ENCODE data around the gene SKAP1.
"Not testable (repeated sequence)": the region's sequence is repeated elsewhere in the genome, so short reads cannot be mapped to it uniquely, and the experiment has no call there.

The SKAP1 gene

DNA sequence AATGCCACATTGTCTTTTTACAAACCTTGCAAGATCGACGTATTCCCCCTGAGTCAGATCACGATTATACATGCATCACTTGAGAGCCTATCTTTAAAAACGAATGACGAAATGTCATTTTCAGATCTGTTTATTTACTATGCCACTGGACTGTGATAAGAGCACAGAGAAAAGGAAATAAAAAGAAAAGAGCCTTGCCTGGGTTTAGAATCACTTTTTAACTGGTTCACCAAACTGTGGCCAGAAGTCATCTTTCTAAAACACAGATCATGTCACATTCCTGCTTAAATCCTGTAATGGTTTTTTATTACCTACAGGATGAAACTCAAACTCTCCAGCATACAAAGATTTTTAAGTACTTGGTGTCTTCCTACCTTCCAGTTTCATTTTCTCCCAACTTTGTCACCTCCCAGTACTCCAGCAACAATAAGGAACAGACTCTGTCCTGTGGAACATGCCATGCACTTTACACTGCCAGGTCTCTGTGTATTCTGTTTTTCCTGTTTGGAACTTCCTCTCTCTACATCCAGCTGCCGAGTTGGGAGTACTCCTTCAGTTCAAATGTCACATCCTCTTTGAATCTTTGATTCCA, 231.0 kb downstream of the SKAP1 start:
- DNase-seq: no peak

DNA sequence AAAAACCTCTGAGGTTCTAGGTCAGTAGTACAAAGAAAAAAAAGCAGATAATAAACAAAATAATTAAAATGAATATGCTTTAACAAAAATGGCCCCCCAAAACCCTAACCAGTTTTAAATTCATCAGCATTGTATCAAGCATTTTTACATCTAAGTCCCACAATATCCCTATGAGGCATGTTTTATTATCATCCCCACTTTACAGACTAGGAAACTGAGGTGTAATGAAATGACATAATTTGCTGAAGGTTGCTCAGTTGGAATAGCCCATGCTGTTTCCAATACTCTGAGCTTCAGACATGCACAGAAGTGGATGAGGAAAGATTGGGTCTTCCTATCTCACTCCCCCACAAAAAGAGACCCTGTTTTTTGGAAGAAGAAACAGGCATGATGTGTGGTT, 234.1 kb downstream of the SKAP1 start:
- no peak for DNase-seq

DNA sequence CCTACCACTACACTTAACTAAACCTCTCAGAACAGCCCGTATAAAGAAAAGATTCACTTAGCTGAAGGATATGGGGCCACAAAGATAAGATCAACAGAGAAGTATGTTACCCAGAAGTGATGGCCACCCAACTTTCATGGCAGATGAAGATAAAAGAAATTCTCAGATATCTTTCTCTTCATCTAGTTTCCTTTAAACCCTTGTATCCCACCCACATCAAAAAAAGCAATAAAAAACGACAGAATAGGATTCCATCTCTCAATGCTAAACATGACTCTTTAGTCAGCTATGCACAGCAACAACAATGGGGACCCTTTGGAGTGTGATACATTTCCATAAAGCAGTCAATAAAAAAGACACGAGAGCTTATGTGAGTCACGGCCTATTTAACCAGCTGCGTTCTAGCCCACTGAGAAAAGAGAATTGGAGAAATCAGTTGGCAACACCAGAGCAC, 235.9 kb downstream of the SKAP1 start:
- DNase-seq: no peak

DNA sequence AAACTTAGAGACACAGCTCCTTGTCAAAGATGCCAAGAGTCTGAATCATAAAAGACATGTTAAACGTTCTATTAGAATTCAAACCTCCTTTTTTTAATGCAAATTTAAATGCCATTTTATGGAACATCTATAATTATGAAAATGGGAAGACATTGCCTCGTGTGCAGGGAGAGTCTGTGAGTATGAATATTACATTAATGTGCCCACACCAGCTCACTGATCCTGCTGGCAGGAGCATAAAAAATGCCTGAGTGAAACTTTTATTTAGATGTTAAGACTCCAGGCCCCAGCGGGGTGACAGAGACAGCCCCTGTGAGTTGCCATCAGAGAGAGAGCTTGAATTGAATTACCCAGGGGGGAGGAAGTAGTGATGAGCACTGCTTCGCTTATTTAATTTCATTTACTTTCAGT, 237.7 kb downstream of the SKAP1 start:
- no peak for DNase-seq

DNA sequence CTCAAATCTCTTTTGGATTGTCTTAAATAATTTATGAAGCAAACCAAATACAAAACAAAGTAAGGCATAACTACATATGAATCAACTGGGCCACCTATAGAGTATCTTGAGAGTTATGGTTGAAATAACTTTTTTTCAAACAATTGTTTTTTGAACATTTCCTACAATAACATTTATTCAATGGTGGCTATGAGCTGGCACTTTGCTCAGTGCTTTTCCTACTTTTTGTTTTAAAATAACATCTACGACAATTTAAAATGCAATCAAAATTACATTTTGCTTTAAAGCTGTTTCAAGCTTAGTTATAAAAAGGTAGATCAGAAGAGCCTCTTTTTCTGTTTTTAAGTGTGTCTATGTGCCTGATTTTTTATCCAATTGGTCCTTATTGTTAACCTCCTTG, 238.7 kb downstream of the SKAP1 start:
- no peak for DNase-seq

DNA sequence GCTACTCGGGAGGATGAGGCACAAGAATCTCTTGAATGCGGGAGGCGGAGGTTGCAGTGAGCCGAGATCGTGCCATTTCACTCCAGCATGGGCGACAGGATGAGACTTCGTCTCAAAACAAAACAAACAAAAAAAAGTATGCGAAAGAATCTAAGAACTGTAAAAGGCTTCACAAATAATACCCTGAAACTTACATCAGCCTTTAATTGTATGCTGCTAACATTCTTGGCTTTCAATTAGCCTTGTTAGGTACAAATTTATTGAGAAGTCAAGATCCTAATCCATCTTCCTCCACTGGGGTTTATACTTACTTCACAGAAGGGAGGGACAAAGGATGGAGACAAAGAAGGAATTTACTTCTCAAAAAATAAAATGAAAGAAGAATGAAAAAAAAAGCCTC, 239.1 kb downstream of the SKAP1 start:
- no peak for DNase-seq

DNA sequence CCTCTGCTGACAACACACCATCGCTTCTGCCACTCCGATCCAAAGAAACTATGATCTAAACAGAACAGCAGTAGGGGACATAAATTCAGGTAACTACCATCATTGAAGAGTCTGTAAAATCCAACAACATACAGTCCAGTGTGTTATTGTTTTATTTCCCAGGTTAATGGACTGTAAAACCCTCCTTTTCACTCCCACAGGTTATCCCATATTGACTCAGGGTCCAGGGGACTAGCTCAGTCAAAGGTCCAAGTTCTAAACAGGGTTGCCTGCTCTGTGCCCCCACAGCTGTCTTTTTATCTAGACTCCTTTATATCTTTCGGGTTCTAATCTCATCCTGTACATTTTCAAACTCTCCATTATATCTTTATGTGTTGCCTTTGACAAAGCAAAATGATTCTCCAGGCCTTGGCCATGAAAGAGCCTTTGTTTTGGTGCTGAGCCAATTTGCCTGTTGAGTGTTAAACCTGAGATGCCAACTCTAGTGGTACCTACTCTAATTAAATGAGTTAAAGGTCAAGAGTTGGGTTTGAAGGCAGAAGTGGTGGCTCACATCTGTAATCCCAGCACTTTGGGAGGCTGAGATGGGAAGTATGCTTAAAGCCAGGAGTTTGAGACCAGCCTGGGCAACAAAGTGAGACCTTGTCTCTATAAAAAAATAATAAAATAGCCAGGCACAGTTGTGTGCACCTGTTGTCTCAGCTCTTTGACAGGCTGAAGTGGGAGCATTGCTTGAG, 242.0 kb downstream of the SKAP1 start:
- DNase-seq: no peak

DNA sequence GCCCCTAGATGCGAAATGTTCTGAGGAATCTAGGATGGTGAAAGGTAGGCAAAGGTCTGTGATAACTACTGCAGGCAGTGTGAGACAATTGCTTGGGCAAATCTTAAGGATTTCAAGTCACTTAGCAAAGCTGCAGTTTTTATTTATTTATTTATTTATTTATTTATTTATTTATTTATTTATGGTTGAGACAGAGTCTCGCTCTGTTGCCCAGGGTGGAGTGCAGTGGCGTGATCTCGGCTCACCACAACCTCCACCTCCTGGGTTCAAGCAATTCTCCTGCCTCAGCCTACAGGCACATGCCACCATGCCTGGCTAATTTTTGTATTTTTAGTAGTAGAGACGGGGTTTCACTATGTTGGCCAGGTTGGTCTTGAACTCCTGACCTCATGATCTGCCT, 243.7 kb downstream of the SKAP1 start:
- DNase-seq: not testable (repeated sequence)

DNA sequence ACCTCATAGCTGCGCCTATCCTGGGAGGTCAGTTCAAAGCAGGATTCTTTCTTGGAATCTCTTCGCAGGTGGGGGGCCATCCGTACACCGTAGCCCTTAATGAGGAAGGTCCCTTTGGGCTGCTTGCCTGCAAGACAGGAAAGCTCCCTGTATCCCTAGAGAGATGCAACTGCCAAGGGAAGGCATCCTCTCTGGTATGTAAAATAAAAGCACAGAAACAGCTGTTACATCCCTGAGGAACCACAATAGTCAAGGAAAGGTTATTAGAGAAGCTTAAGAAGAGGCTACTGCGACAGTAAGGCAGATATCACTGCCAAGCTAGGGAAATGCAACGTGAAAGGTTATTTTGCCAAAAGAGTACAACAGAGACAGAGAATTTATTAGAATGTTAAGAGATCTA, 245.3 kb downstream of the SKAP1 start:
- DNase-seq: no peak

DNA sequence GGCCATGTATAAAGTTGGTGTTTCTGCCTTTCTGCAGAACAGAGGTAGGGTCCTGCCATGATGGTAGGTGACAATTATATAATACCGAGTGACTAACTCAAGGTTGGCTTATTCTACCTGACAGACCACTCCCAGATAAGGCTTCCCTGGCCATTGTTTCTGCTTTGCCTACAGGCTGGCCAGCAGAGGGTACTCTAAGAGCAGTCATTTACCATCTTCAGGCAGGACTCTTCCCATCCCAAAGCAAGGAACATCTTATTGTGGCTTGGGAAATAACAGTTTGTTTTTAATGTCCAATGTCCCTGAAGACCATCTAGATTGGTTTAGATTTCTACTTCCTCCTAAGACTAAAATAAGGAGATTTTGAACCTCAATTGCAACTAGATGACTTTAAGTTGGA, 248.4 kb downstream of the SKAP1 start:
- no peak for DNase-seq

DNA sequence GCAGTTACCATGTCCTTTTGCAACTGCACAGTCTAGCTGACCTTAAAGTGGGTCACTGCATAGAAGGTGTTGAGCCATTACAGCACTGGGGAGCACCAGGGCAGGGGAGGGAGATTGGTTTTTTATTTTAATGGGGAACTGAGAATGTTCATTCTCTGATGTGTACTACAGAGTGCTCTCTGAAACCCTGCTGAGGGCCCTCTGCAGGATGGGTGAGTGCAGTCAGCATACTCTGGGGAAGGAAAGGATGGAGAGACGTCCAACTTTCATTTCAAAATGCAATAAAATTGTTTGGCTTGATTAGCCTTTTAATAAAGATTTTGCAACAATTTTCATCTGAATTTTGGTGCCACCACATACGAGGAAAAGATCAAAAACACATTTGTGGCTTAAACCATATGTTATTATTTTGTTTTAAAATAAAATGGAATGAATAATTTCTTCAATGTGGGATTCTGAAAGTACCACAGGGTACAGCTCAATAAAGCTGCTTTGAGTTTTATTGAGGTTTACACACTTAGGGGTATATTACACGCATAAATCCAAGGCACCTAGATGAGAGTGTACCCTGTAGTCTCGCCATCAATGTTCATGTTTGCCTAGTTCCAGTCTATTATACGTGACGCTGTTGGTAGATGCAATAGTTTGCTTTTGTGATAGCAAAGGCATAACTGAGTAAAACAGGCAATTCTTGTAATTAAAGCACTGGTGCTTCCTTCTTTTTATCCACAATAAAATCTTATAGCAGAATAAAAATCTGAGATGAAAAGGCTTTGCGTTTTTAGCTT, 249.0 kb downstream of the SKAP1 start:
- no peak for DNase-seq

DNA sequence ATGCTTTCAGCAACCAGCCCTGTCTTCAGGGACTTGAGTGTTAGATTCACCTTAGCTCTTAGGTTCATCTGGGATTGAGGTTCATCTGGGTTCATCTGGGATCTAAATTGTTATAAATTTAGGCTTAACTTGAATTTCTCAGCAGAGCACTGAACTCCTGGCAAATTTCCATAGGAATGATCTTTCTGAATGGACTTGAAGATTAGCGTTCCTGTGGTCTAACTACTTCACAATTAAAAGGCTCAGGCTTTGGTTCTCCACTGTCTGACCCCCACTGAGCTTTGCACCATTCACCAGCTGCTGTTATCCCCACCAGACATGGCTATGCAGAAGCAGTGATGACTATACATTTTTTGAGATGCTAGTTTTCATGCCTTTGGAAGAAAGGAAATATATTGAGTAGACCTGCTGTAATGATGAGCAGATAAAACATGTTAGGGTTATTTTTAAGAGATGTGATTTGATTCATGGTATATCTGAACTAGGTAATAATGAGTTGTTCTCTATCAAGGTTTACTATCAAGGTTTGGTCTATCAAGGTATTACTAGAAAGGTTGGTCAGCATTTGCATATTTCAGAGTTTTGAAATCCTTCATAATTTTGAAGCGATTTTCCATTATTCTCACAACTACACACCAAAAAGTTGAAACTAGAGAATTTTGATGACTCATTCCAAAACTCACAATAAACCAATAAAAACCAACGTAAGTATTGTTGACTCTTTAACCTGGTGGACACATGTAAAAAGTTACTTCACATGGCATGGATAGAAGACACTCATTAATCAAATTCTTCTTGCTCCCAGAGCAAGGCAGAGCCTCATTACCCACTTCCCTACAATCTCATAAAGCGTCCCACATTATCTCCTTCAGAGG, 250.7 kb downstream of the SKAP1 start:
- DNase-seq: no peak

DNA sequence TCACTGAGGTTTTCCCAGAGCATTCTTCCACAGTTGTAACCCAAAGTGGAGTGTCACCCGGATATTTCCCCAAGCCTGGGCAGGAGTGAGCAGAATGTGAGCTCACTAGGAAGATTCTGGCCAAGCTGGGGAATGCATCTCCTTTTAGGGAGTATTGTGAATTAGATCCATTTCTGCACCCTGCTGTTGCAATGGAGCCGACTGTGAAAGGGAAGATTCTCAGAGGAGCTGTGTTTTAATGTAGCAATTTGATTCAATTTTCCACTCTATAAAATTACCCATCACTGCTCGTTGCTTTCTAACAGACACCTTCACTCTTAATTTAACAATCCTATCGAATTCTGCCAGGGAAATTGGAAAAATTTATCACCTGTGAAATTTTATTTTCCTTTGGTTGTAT, 251.7 kb downstream of the SKAP1 start:
- DNase-seq: no peak

DNA sequence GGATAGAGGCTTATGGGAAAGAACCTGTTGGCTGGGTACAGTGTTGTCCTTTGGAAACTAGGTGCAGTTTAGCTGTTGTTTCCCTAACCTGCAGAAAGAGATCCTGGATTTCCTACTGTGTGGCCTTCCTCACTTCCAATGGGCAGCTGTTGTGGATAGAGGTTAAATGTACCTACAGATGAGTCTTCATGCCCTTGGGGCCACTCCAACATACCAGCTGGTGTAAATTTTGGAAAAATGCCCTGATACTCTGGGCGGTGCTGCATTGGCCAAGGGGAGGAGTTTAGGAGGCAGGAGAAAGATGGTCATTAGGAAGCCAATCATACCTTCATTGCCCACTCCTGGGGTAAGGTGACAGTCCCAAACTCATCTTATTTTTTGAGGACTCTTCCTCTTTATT, 252.2 kb downstream of the SKAP1 start:
- DNase-seq: no peak

DNA sequence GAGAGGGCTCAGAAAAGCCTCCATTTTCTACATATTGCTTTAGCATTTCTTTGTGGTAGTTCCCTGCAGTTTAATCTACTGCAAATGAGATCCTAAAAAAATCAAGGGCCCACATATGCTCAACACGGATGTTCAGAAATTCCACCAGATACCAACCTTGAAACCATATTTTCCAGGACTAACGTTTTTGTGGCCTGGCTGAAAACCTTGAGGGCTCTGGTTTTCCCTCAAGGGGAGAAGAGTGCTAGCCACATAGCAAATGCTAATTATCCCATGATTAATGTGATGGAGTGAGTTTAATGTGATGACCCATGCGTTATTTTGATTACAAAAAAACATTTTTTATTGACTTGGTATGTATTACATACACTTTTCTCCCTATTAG, 253.6 kb downstream of the SKAP1 start:
- no peak for DNase-seq

DNA sequence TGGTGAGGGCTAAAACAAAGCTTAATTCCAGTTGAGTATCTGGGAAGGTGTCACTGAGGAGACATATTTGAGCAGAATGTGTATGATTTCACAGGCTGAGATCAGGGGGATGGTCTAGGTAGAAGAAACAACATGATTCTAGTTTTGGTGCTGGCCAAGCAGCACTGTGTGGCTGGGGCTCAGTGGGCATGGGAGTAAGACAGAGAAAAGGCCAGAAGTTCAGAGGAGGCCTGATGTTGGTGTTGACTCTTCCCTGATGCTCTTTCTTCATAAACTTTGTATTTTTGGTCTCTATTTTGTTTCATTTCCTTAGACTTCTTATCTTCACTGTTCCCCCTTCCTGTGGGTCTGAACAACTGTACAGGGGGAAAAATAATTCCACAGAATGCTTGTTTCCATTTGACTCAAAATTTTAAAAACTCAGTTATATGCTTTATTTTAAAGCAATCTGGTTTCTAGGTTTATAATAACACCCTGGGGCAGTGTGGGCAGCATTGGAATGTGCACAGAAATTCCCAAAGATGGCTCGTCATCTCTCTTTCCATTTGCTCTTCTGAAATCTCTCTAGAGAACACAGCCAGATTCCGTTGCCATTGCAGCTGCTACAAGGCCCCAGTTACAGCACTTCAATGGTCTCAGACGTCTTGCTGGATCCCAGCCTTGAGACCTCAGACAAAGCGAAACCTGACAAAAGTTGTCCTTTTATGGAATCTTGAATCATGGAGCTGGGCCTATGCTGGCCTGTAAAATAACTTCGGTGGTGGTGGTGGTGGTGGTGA, 254.1 kb downstream of the SKAP1 start:
- DNase-seq: no peak

DNA sequence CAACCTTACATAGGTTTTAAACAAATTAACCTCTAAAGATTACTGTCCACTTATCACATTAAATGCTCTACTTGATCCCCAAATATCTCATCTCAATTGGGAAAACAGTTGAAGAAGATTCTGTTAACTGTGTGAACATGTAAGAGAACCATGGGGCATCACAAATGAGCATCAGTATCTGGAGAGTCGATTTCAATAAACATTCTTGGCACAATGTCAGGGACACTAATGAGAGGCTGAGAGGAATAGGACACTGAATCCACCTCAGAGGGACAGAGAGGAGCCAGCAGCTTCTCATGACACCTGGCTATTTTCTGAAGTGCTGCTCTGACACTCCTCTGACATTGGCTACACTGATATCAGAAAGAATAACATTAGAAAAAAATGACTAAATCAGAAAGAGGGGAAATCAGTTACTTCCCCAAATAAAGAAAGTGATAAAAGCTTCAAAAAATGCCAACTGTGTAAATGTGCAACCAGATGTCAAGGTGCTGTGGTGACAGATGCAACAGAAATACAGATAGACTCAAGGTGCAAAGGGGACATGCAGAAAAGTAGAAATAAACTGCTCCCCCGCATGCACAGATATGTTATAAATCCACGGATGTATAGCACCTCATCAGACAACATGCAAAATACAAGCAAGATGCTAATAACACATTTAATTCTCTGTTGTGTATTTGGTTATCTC, 255.0 kb downstream of the SKAP1 start:
- no peak for DNase-seq

DNA sequence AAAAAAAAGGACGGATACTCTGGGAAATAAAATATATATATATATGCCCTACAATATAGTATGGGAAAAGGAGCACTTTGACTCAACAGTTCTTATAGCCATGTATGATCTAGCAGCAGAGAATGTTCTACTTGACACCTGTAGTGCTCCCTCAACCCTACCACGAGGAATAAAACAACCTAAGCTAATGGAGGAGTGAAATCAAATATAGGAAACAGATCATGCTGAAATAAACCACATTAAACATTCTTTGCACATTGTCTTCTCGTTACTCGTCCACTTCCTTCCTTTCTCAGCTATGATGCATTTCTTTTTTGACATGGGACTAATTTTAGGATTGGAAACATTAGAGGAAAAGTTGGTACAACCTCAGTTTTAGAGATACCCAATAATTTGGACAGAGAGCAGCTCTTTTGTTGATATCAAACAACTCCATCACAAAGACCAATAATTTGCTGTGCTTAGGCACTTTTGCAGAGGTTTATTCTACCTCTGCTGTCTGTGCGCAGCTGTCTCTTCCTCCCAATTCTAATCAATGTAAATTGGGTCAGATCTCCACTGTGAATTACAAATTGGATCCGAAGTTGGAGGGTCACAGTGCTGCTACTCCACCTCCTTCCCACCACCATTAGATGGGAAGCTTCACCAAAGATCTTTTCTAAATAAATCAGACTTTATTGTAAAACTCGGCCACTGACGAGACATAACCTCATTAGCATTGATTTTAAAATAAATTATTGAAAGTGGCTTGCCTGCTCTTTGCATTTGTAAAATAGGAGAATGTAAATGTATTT, 256.6 kb downstream of the SKAP1 start:
- no peak for DNase-seq

DNA sequence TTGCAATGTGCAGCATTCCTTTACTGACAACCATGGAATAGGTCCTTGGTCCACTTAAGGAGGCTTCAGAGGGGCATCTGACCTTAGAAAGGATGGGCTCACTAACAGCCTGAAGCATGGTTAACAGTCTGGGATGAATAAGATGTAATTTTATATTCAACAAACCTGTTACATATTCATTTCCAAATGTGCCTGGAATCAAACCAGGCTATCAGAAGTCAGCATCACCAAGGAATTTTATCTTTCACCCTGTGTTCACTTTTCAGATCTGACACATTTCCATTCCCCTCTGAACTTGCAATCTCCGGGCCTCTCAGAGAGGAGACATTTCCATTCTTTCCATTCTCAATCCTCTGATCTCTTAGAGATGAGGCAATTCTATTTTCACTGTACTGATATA, 260.1 kb downstream of the SKAP1 start:
- DNase-seq: no peak

DNA sequence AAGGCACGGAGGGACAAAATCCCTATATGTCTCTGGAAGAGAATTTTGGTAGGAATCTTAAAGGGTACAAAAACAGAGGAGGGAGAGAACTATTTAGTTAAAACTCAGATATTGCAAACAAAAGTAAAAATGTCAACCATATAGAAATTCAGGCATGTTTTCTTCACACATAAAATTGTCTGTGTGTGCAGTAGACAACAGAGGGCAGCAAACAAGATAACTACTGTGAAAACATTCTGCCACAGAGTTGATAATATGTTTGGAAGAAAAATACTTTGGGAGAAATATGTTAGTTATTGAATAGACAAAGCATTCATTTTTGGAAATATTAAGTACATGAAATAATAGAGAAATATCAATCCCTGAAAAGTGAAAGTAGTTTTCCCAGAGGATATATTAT, 266.2 kb downstream of the SKAP1 start:
- no peak for DNase-seq

All from NCI-H2081 treated with DMSO at 0.1 percent for 48 hours (cell line).